K562 (cell line): Measurements from ENCODE around the gene TMC6. TPM values are rescaled to one million over a fixed set of nuclear protein-coding genes. Genes with fewer than 3 reads are reported as not detected.

Experiments used
- ATAC-seq: fragments of 200-7000 bp; cut with Tn5 transposase; 3 replicates; pipeline ENCODE4 v1.9.1; 2020; ENCODE audit warnings: moderate library complexity
- BruUV-seq: library from RNA; stranded (reverse); fragments of 400-500 nt; replicated peaks from 2 replicates; lab custom pipeline; 2021; lab: Mats Ljungman, UMichigan
- CTCF ChIA-PET: fragments of 300-600 bp; formaldehyde crosslinking; extraction: SDS; loops from one replicate; lab custom pipeline; 2021; ENCODE audit warnings: low intra/inter-chr PET ratio; lab: Yijun Ruan, JAX
- POLR2A ChIA-PET: fragments of 300-600, 350-650 bp; sonication (Branson Sonifier 250); formaldehyde crosslinking; extraction: SDS; loops from one replicate; lab custom pipeline; 2021; ENCODE audit warnings: antibody characterized with exemption, inconsistent platforms; lab: Yijun Ruan, JAX
- DNase-seq, 4 experiments: peaks; one replicate each; pipeline versions ENCODE4 v3.0.0 to v3.0.0-alpha.2; 2011 to 2018; ENCODE audit warnings: low spot score in 3 of 4, mixed read lengths in 3 of 4; ENCODE audit errors: extremely low read depth in 1 of 4
- FAIRE-seq: peaks from 2 replicates; lab custom pipeline; 2011; peaks lifted over from hg19 to GRCh38; lab: Jason Lieb, UNC
- H2AFZ ChIP-seq: 2 replicates; pipeline ENCODE4 v1.6.0; 2011; ENCODE audit warnings: low read depth, low read length, control low read depth, inconsistent platforms
- H3K27ac ChIP-seq: fragments of 200-600 bp; 3 replicates; pipeline ENCODE4 v1.8.0; 2011; ENCODE audit warnings: low read depth, mild to moderate bottlenecking, control low read depth, inconsistent platforms, low read length, moderate library complexity, mixed read lengths; ENCODE audit errors: extremely low read depth
- H3K27me3 ChIP-seq, 2 experiments: fragments of 300-600 bp in 1 of 2; 2 replicates in 1 of 2; 3 replicates in 1 of 2; pipeline versions ENCODE4 v1.6.0 to v1.8.0; 2011; ENCODE audit warnings: inconsistent platforms in 2 of 2, low read length in 2 of 2, mild to moderate bottlenecking in 1 of 2, mixed read lengths in 1 of 2, moderate library complexity in 1 of 2; ENCODE audit not compliant: control insufficient read depth in 2 of 2, insufficient read depth in 2 of 2
- H3K36me3 ChIP-seq: fragments of 300-600 bp; 3 replicates; pipeline ENCODE4 v1.8.0; 2011; ENCODE audit warnings: mild to moderate bottlenecking, low read length, inconsistent platforms; ENCODE audit not compliant: control insufficient read depth, insufficient read depth
- H3K4me1 ChIP-seq, 2 experiments: fragments of 200-600 bp in 1 of 2; replicated peaks in 1 of 2; 2 replicates in 1 of 2; 3 replicates in 1 of 2; pipeline versions ENCODE4 v1.5.1 to v1.8.0; 2011; ENCODE audit warnings: inconsistent platforms in 2 of 2, low read length in 2 of 2, mild to moderate bottlenecking in 1 of 2, mixed read lengths in 1 of 2, moderate library complexity in 1 of 2; ENCODE audit not compliant: control insufficient read depth in 2 of 2, insufficient read depth in 2 of 2
- H3K4me2 ChIP-seq: 2 replicates; pipeline ENCODE4 v1.6.1; 2011; ENCODE audit warnings: low read length, control low read depth, inconsistent platforms, mixed read lengths; ENCODE audit not compliant: insufficient read depth
- H3K4me3 ChIP-seq: fragments of 200-600 bp; sonication (generic), shearing (Covaris generic); 2 replicates; pipeline ENCODE4 v1.5.1; 2016; ENCODE audit warnings: control low read depth, inconsistent platforms
- H3K79me2 ChIP-seq: fragments of 200-600 bp; 3 replicates; pipeline ENCODE4 v1.8.0; 2011; ENCODE audit warnings: low read length, inconsistent platforms; ENCODE audit not compliant: control insufficient read depth, insufficient read depth
- H3K9ac ChIP-seq, 2 experiments: 2 replicates each; pipeline versions ENCODE4 v1.6.0 to v1.6.1; 2011; ENCODE audit warnings: low read depth in 2 of 2, low read length in 2 of 2, control low read depth in 1 of 2, inconsistent platforms in 1 of 2, mild to moderate bottlenecking in 1 of 2, mixed read lengths in 1 of 2; ENCODE audit not compliant: insufficient read depth in 1 of 2
- H3K9me1 ChIP-seq: one replicate; pipeline ENCODE4 v1.6.0; 2011; ENCODE audit warnings: inconsistent platforms, mild to moderate bottlenecking, low read length, moderate library complexity; ENCODE audit not compliant: control insufficient read depth, insufficient read depth
- H3K9me3 ChIP-seq: replicated peaks from 2 replicates; pipeline ENCODE4 v1.5.1; 2011; ENCODE audit warnings: low read depth, low read length, inconsistent platforms; ENCODE audit not compliant: control insufficient read depth, insufficient read depth
- H4K20me1 ChIP-seq: replicated peaks from 2 replicates; pipeline ENCODE4 v1.6.1; 2011; ENCODE audit warnings: low read length, inconsistent platforms, mixed read lengths; ENCODE audit not compliant: control insufficient read depth, insufficient read depth
- ARNT ChIP-seq, 2 experiments: fragments of 450-650 bp; IDR thresholded peaks; 2 replicates each; pipeline ENCODE4 v1.6.1; 2016; ENCODE audit warnings: mild to moderate bottlenecking in 1 of 2
- ELF1 ChIP-seq: fragments of 200-800 bp; sonication (Bioruptor generic); IDR thresholded peaks from 2 replicates; pipeline ENCODE4 v1.6.1; 2016; ENCODE audit warnings: missing genetic modification characterization, missing compliant biosample characterization
- HDAC1 ChIP-seq, 2 experiments: fragments of 450-650 bp; IDR thresholded peaks; 2 replicates each; pipeline ENCODE4 v1.6.1; 2016 to 2017; ENCODE audit warnings: inconsistent platforms in 1 of 2, mild to moderate bottlenecking in 1 of 2, moderate library complexity in 1 of 2
- HDGF ChIP-seq: fragments of 450-650 bp; IDR thresholded peaks from 2 replicates; pipeline ENCODE4 v1.6.1; 2016
- JUN ChIP-seq, 2 experiments: sonication (generic) in 1 of 2; formaldehyde crosslinking in 1 of 2; IDR thresholded peaks; 2 replicates each; pipeline versions ENCODE4 v1.6.1 to v1.8.0; 2012 to 2022; ENCODE audit warnings: borderline replicate concordance in 2 of 2, mild to moderate bottlenecking in 2 of 2, improper control_type of control experiment in 1 of 2, low read depth in 1 of 2, low read length in 1 of 2, missing genetic modification reagents in 1 of 2
- KAT7 ChIP-seq: sonication (generic); formaldehyde crosslinking; IDR thresholded peaks from 2 replicates; pipeline ENCODE4 v1.8.0; 2022; ENCODE audit warnings: missing genetic modification reagents, mild to moderate bottlenecking, borderline replicate concordance
- MECOM ChIP-seq: fragments of 250-450 bp; sonication (Bioruptor Pico); IDR thresholded peaks from 2 replicates; pipeline ENCODE4 v1.8.0; 2022; ENCODE audit warnings: inconsistent platforms
- NFYB ChIP-seq: IDR thresholded peaks from 2 replicates; pipeline ENCODE4 v1.6.1; 2011; ENCODE audit warnings: mild to moderate bottlenecking, moderate library complexity; ENCODE audit not compliant: insufficient read length; ENCODE audit errors: extremely low read depth
- NUFIP1 ChIP-seq: fragments of 450-650 bp; IDR thresholded peaks from 2 replicates; pipeline ENCODE4 v1.6.1; 2018; ENCODE audit not compliant: partially characterized antibody
- POLR3G ChIP-seq: IDR thresholded peaks from 2 replicates; pipeline ENCODE4 v1.6.1; 2011; ENCODE audit not compliant: insufficient read length, insufficient replicate concordance; ENCODE audit errors: extremely low read depth
- PTBP1 ChIP-seq: fragments of 200-400 bp; formaldehyde crosslinking; IDR thresholded peaks from 2 replicates; pipeline ENCODE4 v1.6.1; 2017; ENCODE audit warnings: low read depth, low read length
- RCOR1 ChIP-seq, 2 experiments: IDR thresholded peaks; 2 replicates each; pipeline ENCODE4 v1.6.1; 2012; ENCODE audit warnings: low read depth in 2 of 2, low read length in 2 of 2, borderline replicate concordance in 1 of 2, improper control_type of control experiment in 1 of 2
- RUNX1 ChIP-seq: sonication (generic); IDR thresholded peaks from 2 replicates; pipeline ENCODE4 v1.6.1; 2016; ENCODE audit warnings: antibody characterized with exemption, low read depth
- SMARCA5 ChIP-seq: fragments of 450-650 bp; IDR thresholded peaks from 2 replicates; pipeline ENCODE4 v1.6.1; 2016
- STAT5B ChIP-seq: fragments of 250-450 bp; sonication (Bioruptor Pico); IDR thresholded peaks from 2 replicates; pipeline ENCODE4 v1.8.0; 2021; ENCODE audit warnings: mild to moderate bottlenecking, inconsistent platforms
- WGBS: fragments of 100-300 bp; shearing (Covaris generic); methylation state at CpG from one replicate; pipeline ENCODE4 v1.1.6; 2016; ENCODE audit warnings: low coverage, mixed read lengths; ENCODE audit not compliant: insufficient coverage; ENCODE audit errors: missing lambda C conversion rate; 5-methylcytosine and 5-hydroxymethylcytosine counted together
- in situ Hi-C: fragments of 300-500 bp; cut with MboI; formaldehyde crosslinking; loops from 4 replicates; pipeline ENCODE4 v1.15.0; 2018; ENCODE audit warnings: inconsistent platforms, mixed read lengths
- intact Hi-C: fragments of 100-400 bp; cut with micrococcal nuclease; formaldehyde crosslinking; loops from 2 replicates; pipeline ENCODE4 v1.14.2; 2022
- polyA plus RNA-seq, 8 experiments: library from polyadenylated mRNA; depleted of rRNA in 4 of 8; stranded (reverse) in 5 of 8; unstranded in 3 of 8; fragments of >200 nt; fragmentation: Nextera tagmentation in 2 of 8; fragmentation: Illumina TruSeq in 1 of 8; extraction: Ambion mirVana in 2 of 8; extraction: Trizol in 1 of 8; gene quantifications; 2 replicates each; pipeline versions ENCODE4 v1.2.1 to v1.2.3, GENCODE V29; 2011 to 2014; ENCODE audit warnings: inconsistent platforms in 1 of 8, missing spikeins in 1 of 8
- total RNA-seq, 7 experiments: library from RNA; depleted of rRNA in 6 of 7; stranded (reverse); fragments of >200 nt in 6 of 7; fragmentation: Illumina TruSeq in 2 of 7; extraction: Trizol in 2 of 7; gene quantifications; 2 replicates each; pipeline versions ENCODE4 v1.2.1 to v1.2.3, GENCODE V29; 2011 to 2021; ENCODE audit warnings: low replicate concordance in 1 of 7
- TF ChIP-seq, protein P1 (sequence below): fragments of 450-650 bp; formaldehyde crosslinking; IDR thresholded peaks from 2 replicates; pipeline ENCODE4 v1.4.0; 2022; ENCODE audit warnings: missing genetic modification characterization
- TF ChIP-seq, protein P2 (sequence below): fragments of 150-350 bp; IDR thresholded peaks from 2 replicates; pipeline ENCODE4 v1.6.1; 2014; ENCODE audit warnings: low read depth, mild to moderate bottlenecking, low read length, borderline replicate concordance

The TMC6 gene
- total and polyA plus RNA-seq, 9 of the 15 experiments (the other 6 are each of a cell fraction or from before 2014, with no cell fraction given): 4.1 to 351 (median 66.9) TPM

- H2AFZ ChIP-seq: no peak overlapping the region; the same call in 1 of the 2 replicates
- no peaks in the 10 kb centered on the region for H3K27me3 ChIP-seq
- peak overlapping the region; percentile 81 for H3K4me2 ChIP-seq
- H3K4me3 ChIP-seq: peak overlapping the region; percentile 98; the same call in 1 of the 2 replicates
- H4K20me1 ChIP-seq: no peaks in the 10 kb centered on the region
- DNase-seq: no peak
- peak overlapping the region; percentile 56 to 90 for H3K9ac ChIP-seq
- CTCF ChIA-PET: no interaction called here
- POLR2A ChIA-PET: interaction anchor here (0.6 to 1.8 kb wide), 6 partner anchors 9 to 57 kb away, joined by 3 to 5 read pairs (median 4); no protein-coding TSS in a partner anchor
- no peak for ATAC-seq
- in situ Hi-C loops (no loop called here), intact Hi-C loops (loop anchor here (5.0 kb wide), 1 partner anchor 38 kb away; the partner anchor contains the start of gene SYNGR2)
- H3K4me1 ChIP-seq: peaks cover 38 to 92% of the 10 kb centered on the region in 2 experiments
- TSS peak; percentile 92 for BruUV-seq
- H3K27ac ChIP-seq: peak overlapping the region; percentile 81
- 33% methylated on average over 3 of the region's 4 CpGs for WGBS
- peaks cover 26% of the 10 kb centered on the region; the same call in 2 of the 3 replicates for H3K36me3 ChIP-seq
- H3K79me2 ChIP-seq: peaks cover 59% of the 10 kb centered on the region
- no peaks in the 10 kb centered on the region for H3K9me3 ChIP-seq
- FAIRE-seq: no peak
- no peaks in the 10 kb centered on the region for H3K9me1 ChIP-seq
- TF ChIP-seq POLR3G (no peak), ELF1 (no peak; the same call in 1 of the 2 replicates), STAT5B (CRISPR knock-in tag) (no peak), MECOM (no peak), JUN (IDR thresholded peaks at IDR 0.05; ENCODE audit: borderline replicate concordance, low read depth, low read length) (no peak), JUN (CRISPR knock-in tag; IDR thresholded peaks at IDR 0.05; ENCODE audit: borderline replicate concordance) (no peak), NFYB (no peak), HDAC1 (IDR thresholded peaks at IDR 0.05) (no peak; a peak in 3 of 4 replicates), ARNT (IDR thresholded peaks at IDR 0.05) (no peak; a peak in 1 of 4 replicates), RCOR1 (IDR thresholded peaks at IDR 0.05; ENCODE audit: borderline replicate concordance in 1 of 2, low read depth in 2 of 2, low read length in 2 of 2) (peak in 1 of 2 experiments; percentile 1; a peak in 2 of 4 replicates), NUFIP1 (no peak), PTBP1 (peak; percentile 46; the same call in 1 of the 2 replicates), SMARCA5 (peak; percentile 95), KAT7 (CRISPR knock-in tag) (no peak), HDGF (0 out of 2 replicates have a peak, but pooled peaks have one; percentile 8), RUNX1 (no peak)
- TF ChIP-seq, protein P1, sequence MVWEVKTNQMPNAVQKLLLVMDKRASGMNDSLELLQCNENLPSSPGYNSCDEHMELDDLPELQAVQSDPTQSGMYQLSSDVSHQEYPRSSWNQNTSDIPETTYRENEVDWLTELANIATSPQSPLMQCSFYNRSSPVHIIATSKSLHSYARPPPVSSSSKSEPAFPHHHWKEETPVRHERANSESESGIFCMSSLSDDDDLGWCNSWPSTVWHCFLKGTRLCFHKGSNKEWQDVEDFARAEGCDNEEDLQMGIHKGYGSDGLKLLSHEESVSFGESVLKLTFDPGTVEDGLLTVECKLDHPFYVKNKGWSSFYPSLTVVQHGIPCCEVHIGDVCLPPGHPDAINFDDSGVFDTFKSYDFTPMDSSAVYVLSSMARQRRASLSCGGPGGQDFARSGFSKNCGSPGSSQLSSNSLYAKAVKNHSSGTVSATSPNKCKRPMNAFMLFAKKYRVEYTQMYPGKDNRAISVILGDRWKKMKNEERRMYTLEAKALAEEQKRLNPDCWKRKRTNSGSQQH (CRISPR knock-in tag): no peak
- TF ChIP-seq, protein P2, sequence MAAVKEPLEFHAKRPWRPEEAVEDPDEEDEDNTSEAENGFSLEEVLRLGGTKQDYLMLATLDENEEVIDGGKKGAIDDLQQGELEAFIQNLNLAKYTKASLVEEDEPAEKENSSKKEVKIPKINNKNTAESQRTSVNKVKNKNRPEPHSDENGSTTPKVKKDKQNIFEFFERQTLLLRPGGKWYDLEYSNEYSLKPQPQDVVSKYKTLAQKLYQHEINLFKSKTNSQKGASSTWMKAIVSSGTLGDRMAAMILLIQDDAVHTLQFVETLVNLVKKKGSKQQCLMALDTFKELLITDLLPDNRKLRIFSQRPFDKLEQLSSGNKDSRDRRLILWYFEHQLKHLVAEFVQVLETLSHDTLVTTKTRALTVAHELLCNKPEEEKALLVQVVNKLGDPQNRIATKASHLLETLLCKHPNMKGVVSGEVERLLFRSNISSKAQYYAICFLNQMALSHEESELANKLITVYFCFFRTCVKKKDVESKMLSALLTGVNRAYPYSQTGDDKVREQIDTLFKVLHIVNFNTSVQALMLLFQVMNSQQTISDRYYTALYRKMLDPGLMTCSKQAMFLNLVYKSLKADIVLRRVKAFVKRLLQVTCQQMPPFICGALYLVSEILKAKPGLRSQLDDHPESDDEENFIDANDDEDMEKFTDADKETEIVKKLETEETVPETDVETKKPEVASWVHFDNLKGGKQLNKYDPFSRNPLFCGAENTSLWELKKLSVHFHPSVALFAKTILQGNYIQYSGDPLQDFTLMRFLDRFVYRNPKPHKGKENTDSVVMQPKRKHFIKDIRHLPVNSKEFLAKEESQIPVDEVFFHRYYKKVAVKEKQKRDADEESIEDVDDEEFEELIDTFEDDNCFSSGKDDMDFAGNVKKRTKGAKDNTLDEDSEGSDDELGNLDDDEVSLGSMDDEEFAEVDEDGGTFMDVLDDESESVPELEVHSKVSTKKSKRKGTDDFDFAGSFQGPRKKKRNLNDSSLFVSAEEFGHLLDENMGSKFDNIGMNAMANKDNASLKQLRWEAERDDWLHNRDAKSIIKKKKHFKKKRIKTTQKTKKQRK: no peak
These were observed 965 bp upstream of the TMC6 start for GRCh38 chr17:78129351-78130089.
